Endodermal cell (in vitro differentiated cells): Measurements from ENCODE around the gene PAGR1. TPM values are rescaled to one million over a fixed set of nuclear protein-coding genes. Genes with fewer than 3 reads are reported as not detected.
"Not testable (repeated sequence)": the region's sequence is repeated elsewhere in the genome, so short reads cannot be mapped to it uniquely, and the experiment has no call there.

Experiments
- DNase-seq: peaks from one replicate; pipeline ENCODE4 v3.0.0-alpha.2; 2017
- H3K27ac ChIP-seq: 2 replicates; pipeline ENCODE4 v1.5.1; 2013; ENCODE audit warnings: mild to moderate bottlenecking, low read depth, low read length, moderate library complexity
- H3K27me3 ChIP-seq: 2 replicates; pipeline ENCODE4 v1.6.1; 2013; ENCODE audit warnings: mild to moderate bottlenecking, low read length, moderate library complexity; ENCODE audit not compliant: insufficient read depth, control insufficient read depth, poor library complexity, severe bottlenecking
- H3K36me3 ChIP-seq: 2 replicates; pipeline ENCODE4 v1.7.0; 2013; ENCODE audit warnings: mild to moderate bottlenecking, low read length, moderate library complexity; ENCODE audit not compliant: control insufficient read depth, insufficient read depth
- H3K4me1 ChIP-seq: one replicate; pipeline ENCODE4 v1.7.0; 2013; ENCODE audit warnings: low read length; ENCODE audit not compliant: control insufficient read depth, insufficient read depth
- H3K4me3 ChIP-seq: 2 replicates; pipeline ENCODE4 v1.5.1; 2013; ENCODE audit warnings: mild to moderate bottlenecking, low read length, moderate library complexity
- H3K9ac ChIP-seq: 2 replicates; pipeline ENCODE4 v1.6.1; 2013; ENCODE audit warnings: mild to moderate bottlenecking, low read length, moderate library complexity; ENCODE audit not compliant: poor library complexity, severe bottlenecking; ENCODE audit errors: extremely low read depth
- H3K9me3 ChIP-seq: 2 replicates; pipeline ENCODE4 v1.6.1; 2013; ENCODE audit warnings: mild to moderate bottlenecking, low read length, moderate library complexity; ENCODE audit not compliant: control insufficient read depth
- H3K27ac Mint-ChIP-seq: 2 replicates; pipeline ENCODE4 v1.8.0; 2020; ENCODE audit warnings: mixed read lengths
- H3K27me3 Mint-ChIP-seq: 2 replicates; pipeline ENCODE4 v1.8.0; 2021; ENCODE audit warnings: mild to moderate bottlenecking, mixed read lengths; ENCODE audit not compliant: insufficient read depth
- H3K36me3 Mint-ChIP-seq: 2 replicates; pipeline ENCODE4 v1.8.0; 2020; ENCODE audit warnings: low read depth, mixed read lengths
- H3K4me1 Mint-ChIP-seq: 2 replicates; pipeline ENCODE4 v1.8.0; 2020; ENCODE audit warnings: mixed read lengths
- H3K4me3 Mint-ChIP-seq: 2 replicates; pipeline ENCODE4 v1.8.0; 2020; ENCODE audit warnings: mild to moderate bottlenecking, moderate library complexity, mixed read lengths
- H3K9me3 Mint-ChIP-seq: 2 replicates; pipeline ENCODE4 v1.8.0; 2020; ENCODE audit warnings: mild to moderate bottlenecking, mixed read lengths
- WGBS, 2 experiments: methylation state at CpG; one replicate each; pipeline versions ENCODE4 v1.1.5 to v1.1.7; 2013; ENCODE audit warnings: missing lambda C conversion rate in 2 of 2, mixed read lengths in 1 of 2; ENCODE audit not compliant: insufficient coverage in 1 of 2, insufficient read length in 1 of 2; 5-methylcytosine and 5-hydroxymethylcytosine counted together
- total RNA-seq, 2 donors: library from RNA; stranded (reverse); fragmentation: NEBNext Ultra II Directional in 1 of 2; extraction: Animal tissue kit (Norgen Biotek cat#: 25700) in 1 of 2; gene quantifications; 2 replicates in 1 of 2; 3 replicates in 1 of 2; pipeline ENCODE4 v1.2.1, GENCODE V29; 2021
- TF ChIP-seq, protein P1 (sequence below): fragments of 200-600 bp; sonication (generic); conservative IDR thresholded peaks from 2 replicates; pipeline ENCODE4 v1.5.0; 2021; ENCODE audit warnings: antibody characterized with exemption, mild to moderate bottlenecking

The PAGR1 gene
- total RNA-seq, 2 donors from 2014 or later: 43.0 to 65.7 TPM

DNA sequence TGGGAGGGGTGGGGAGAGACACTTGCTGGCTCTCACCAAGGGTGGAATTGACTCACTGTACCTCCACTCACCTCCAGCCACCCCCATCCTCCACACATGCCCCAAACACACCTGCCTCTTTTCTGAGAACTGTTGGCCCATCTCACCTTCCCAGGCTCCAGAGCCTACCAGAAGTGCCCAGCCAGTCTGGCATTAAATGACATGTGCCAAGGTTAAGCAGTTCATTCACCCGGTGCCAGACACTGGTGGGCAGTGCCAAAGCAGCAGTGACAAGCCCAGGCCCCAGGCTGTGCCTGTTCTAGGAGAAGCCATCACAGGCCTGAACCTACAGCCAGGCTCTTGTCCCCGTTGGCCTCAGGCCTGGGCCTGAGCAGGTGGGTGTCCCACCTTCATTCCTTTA, 15.5 kb downstream of the PAGR1 start:
- H3K9me3 ChIP-seq: no peaks in the 10 kb centered on the region
- WGBS, 2 experiments: 98% methylated on average over 2 of the region's 2 CpGs; no CpG with 5 or more reads in 1 of the 2 experiments
- Mint-ChIP-seq H3K9me3 (no peaks in the 10 kb centered on the region), H3K4me3 (no peak overlapping the region), H3K36me3 (no peaks in the 10 kb centered on the region), H3K27me3 (no peaks in the 10 kb centered on the region), H3K27ac (no peak overlapping the region), H3K4me1 (no peaks in the 10 kb centered on the region)
- DNase-seq: no peak
- H3K4me3 ChIP-seq: no peak overlapping the region
- H3K27ac ChIP-seq: no peak overlapping the region
- TF ChIP-seq, protein P1, sequence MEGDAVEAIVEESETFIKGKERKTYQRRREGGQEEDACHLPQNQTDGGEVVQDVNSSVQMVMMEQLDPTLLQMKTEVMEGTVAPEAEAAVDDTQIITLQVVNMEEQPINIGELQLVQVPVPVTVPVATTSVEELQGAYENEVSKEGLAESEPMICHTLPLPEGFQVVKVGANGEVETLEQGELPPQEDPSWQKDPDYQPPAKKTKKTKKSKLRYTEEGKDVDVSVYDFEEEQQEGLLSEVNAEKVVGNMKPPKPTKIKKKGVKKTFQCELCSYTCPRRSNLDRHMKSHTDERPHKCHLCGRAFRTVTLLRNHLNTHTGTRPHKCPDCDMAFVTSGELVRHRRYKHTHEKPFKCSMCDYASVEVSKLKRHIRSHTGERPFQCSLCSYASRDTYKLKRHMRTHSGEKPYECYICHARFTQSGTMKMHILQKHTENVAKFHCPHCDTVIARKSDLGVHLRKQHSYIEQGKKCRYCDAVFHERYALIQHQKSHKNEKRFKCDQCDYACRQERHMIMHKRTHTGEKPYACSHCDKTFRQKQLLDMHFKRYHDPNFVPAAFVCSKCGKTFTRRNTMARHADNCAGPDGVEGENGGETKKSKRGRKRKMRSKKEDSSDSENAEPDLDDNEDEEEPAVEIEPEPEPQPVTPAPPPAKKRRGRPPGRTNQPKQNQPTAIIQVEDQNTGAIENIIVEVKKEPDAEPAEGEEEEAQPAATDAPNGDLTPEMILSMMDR: no peak
- no peaks in the 10 kb centered on the region for H3K4me1 ChIP-seq
- no peaks in the 10 kb centered on the region for H3K36me3 ChIP-seq
- no peak overlapping the region for H3K9ac ChIP-seq
- no peaks in the 10 kb centered on the region for H3K27me3 ChIP-seq

DNA sequence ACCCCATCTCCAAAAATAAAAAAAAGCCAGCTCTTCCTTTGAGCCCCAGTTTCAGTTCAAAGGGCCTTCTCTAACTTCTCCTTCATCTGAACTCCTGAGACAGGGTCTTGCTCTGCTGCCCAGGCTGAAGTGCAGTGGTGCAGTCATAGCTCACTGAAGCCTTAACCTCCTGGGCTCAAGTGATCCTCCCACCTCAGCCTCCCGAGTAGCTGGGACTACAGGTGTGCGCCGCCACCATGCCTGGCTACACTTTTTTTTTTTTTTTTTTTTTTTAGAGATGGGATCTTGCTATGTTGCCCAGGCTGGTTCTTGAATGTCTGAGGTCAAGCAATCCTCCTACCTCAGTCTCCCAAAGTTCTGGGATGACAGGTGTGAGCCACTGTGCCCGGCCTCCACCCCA, 17.3 kb downstream of the PAGR1 start:
- H3K4me1 ChIP-seq, H3K9me3 ChIP-seq, H3K9ac ChIP-seq, H3K36me3 ChIP-seq, H3K27me3 Mint-ChIP-seq, H3K27ac ChIP-seq, H3K36me3 Mint-ChIP-seq, DNase-seq, H3K27me3 ChIP-seq, H3K4me3 Mint-ChIP-seq, H3K9me3 Mint-ChIP-seq, H3K4me1 Mint-ChIP-seq, H3K4me3 ChIP-seq, H3K27ac Mint-ChIP-seq: not testable (repeated sequence)
- 83 to 97% methylated on average over 1 to 3 of the region's 4 CpGs for WGBS, 2 experiments

DNA sequence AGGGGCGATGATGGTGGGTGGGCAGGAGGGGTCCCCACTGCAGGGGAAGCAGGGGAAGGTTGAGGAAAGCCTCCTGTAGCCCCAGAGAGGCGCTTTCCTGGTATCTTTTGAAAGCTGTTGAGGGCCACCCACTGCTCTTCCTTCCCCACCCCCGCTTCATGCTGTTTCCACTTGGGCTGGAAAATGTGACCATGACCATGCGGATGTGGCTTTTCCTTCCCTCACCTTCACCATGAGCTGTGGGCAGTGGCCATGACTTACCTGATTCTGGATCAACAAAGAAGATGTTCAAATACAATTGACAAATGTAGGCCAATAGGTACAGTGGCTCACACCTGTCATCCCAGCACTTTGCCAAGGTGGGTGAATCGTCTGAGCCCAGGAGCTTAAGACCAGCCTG, 18.1 kb downstream of the PAGR1 start:
- H3K4me1 Mint-ChIP-seq: no peaks in the 10 kb centered on the region
- H3K27me3 Mint-ChIP-seq: no peaks in the 10 kb centered on the region
- no peaks in the 10 kb centered on the region for H3K9me3 ChIP-seq
- no peak for DNase-seq
- no peak overlapping the region for H3K27ac Mint-ChIP-seq
- WGBS, 2 experiments: 91 to 96% methylated on average over 4 to 5 of the region's 5 CpGs
- H3K4me3 ChIP-seq: no peak overlapping the region
- no peak overlapping the region for H3K9ac ChIP-seq
- H3K9me3 Mint-ChIP-seq: no peaks in the 10 kb centered on the region
- no peaks in the 10 kb centered on the region for H3K4me1 ChIP-seq
- no peak overlapping the region for H3K4me3 Mint-ChIP-seq
- H3K36me3 Mint-ChIP-seq: no peaks in the 10 kb centered on the region
- H3K36me3 ChIP-seq: no peaks in the 10 kb centered on the region
- no peaks in the 10 kb centered on the region for H3K27me3 ChIP-seq
- no peak overlapping the region for H3K27ac ChIP-seq
- TF ChIP-seq, protein P1: no peak

DNA sequence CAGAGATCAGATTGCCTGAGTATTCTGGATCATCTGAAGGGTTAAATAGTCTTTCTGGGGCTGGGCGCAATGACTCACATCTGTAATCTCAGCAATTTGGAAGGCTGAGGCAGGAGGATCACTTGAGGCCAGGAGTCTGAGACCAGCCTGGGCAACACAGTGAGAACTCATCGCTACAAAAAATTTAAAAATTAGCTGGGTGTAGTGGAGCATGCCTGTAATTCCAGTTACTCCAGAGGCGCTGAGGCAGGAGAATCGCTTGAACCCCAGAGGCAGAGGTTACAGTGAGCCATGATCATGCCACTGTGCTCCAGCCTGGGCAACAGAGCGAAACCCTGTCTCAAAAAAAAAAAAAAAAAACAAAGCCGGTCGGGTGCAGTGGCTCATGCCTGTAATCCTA, 20.0 kb downstream of the PAGR1 start:
- 85 to 94% methylated on average over 7 of the region's 7 CpGs for WGBS, 2 experiments
- Histone ChIP-seq H3K4me3 (no peak overlapping the region), H3K9me3 (no peaks in the 10 kb centered on the region), H3K27me3 (no peaks in the 10 kb centered on the region), H3K27ac (no peak overlapping the region), H3K36me3 (no peaks in the 10 kb centered on the region), H3K4me1 (no peaks in the 10 kb centered on the region), H3K9ac (no peak overlapping the region)
- Mint-ChIP-seq H3K9me3 (no peaks in the 10 kb centered on the region), H3K27ac (no peak overlapping the region), H3K36me3 (no peaks in the 10 kb centered on the region), H3K4me1 (no peaks in the 10 kb centered on the region), H3K4me3 (no peak overlapping the region), H3K27me3 (no peaks in the 10 kb centered on the region)
- TF ChIP-seq, protein P1: no peak
- no peak for DNase-seq
